Measurements from ENCODE around the gene ACTR3. TPM values are rescaled to one million over a fixed set of nuclear protein-coding genes. Genes with fewer than 3 reads are reported as not detected.

Gene ACTR3
- total and polyA plus RNA-seq, 10 of the 15 experiments (the other 5 are each of a cell fraction or from before 2014, with no cell fraction given), result 79.1 to 616 (median 471) TPM

DNA sequence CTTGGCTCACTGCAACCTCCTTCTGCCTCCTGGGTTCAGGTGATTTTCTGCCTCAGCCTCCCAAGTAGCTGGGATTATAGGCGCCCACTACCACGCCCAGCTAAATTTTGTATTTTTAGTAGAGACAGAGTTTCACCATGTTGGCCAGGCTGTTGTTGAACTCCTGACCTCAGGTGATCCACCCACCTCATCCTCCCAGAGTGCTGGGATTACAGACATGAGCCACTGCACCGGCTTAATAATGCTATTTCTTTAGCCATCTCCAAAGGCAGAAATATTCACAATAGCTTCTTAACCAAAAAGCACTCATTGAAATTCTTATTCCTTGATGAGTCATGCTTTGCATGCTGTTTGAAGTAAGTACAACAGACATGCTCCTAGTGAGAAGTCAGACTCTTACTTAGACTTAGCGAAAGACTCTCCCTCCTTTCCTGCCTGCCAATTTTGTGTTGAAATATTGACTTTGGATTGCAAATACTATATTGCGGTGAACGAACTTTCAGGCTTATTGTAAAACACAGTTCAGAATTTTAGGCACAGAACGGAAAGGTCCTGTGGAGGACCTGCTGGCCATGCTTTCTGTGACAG is 4.4 kb downstream of the ACTR3 start:
- in situ Hi-C loops (cut with MboI), result no loop called here
- ATAC-seq (no peak), FAIRE-seq (no peak), DNase-seq (ENCODE audit: low read depth, low spot score) (no peak)
- ChIA-PET POLR2A (interaction anchor here (1.0 to 6.5 kb wide), 3 partner anchors 9 to 56 kb away, joined by 3 to 80 read pairs (median 7); no protein-coding TSS in a partner anchor), CTCF (interaction anchor here (0.8 to 8.1 kb wide), 9 partner anchors 8 to 169 kb away, joined by 3 to 59 read pairs (median 4); no protein-coding TSS in a partner anchor), RAD21 (ENCODE audit: unreplicated experiment) (interaction anchor here (0.7 to 5.1 kb wide), 13 partner anchors 8 to 194 kb away, joined by 3 to 24 read pairs (median 4); no protein-coding TSS in a partner anchor), SMC1A (ENCODE audit: uncharacterized antibody, unreplicated experiment) (interaction anchor here (0.6 to 11.1 kb wide), 11 partner anchors 8 to 140 kb away, joined by 3 to 189 read pairs (median 5); partner anchors contain the start of gene SLC35F5)
- Histone ChIP-seq H3K9me3 (replicated peaks; ENCODE audit: control insufficient read depth, insufficient read depth, low read length) (no peaks in the 10 kb centered on the region), H3K4me2 (ENCODE audit: control insufficient read depth, insufficient read depth) (peak overlapping the region; percentile 87), H3K36me3 (ENCODE audit: control insufficient read depth in 2 of 2, insufficient read depth in 2 of 2, low read length in 1 of 2) (0 out of 4 replicates have a peak, but pooled peaks cover 0 to 3% of the 10 kb centered on the region in 2 experiments), H2AFZ (ENCODE audit: control insufficient read depth, low read depth, low read length) (no peak overlapping the region), H3K9ac (ENCODE audit: control insufficient read depth, insufficient read depth, low read length) (peak overlapping the region; percentile 44; the same call in 1 of the 2 replicates), H3K79me2 (ENCODE audit: control insufficient read depth, insufficient read depth, low read length) (peaks cover 97% of the 10 kb centered on the region), H3K27me3 (replicated peaks in 1 of 2; ENCODE audit: control insufficient read depth in 2 of 2, insufficient read depth in 2 of 2, low read length in 1 of 2) (no peaks in the 10 kb centered on the region), H4K20me1 (ENCODE audit: control insufficient read depth, insufficient read depth) (peaks cover 3% of the 10 kb centered on the region; the same call in 1 of the 2 replicates), H3K4me1 (ENCODE audit: control insufficient read depth, insufficient read depth, low read length) (peaks cover 19% of the 10 kb centered on the region), H3K27ac (ENCODE audit: control insufficient read depth, insufficient read depth) (no peak overlapping the region), H3K4me3 (peak overlapping the region; percentile 89)
- intact Hi-C loops (cut with micrococcal nuclease; ENCODE audit: unreplicated experiment), result no loop called here
- TF ChIP-seq, protein P1, sequence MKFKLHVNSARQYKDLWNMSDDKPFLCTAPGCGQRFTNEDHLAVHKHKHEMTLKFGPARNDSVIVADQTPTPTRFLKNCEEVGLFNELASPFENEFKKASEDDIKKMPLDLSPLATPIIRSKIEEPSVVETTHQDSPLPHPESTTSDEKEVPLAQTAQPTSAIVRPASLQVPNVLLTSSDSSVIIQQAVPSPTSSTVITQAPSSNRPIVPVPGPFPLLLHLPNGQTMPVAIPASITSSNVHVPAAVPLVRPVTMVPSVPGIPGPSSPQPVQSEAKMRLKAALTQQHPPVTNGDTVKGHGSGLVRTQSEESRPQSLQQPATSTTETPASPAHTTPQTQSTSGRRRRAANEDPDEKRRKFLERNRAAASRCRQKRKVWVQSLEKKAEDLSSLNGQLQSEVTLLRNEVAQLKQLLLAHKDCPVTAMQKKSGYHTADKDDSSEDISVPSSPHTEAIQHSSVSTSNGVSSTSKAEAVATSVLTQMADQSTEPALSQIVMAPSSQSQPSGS (IDR thresholded peaks at IDR 0.05; ENCODE audit: low read length), result 0 out of 2 replicates have a peak, but pooled peaks have one; percentile 24
- TF ChIP-seq BACH1 (IDR thresholded peaks at IDR 0.05; ENCODE audit: borderline replicate concordance) (peak; percentile 64; the same call in 1 of the 2 replicates), CHD1 (IDR thresholded peaks at IDR 0.05; ENCODE audit: low read depth, low read length) (no peak), NR2F1 (conservative IDR thresholded peaks at IDR 0.05) (peak; percentile 66)
- BruUV-seq (replicated peaks), result no TSS peak
- 2% methylated on average over 7 of the region's 7 CpGs for WGBS (ENCODE audit: insufficient coverage, insufficient replicate concordance, low lambda C conversion rate, missing lambda C conversion rate)
